Stimulated activated CD4-positive, alpha-beta T cell treated with anti-CD3 and anti-CD28 coated beads, Interleukin-4, amount 100 ng/mL, for 4 hours (primary cell): Measurements from ENCODE around the gene DNAAF2.

Experiments
- DNase-seq, 2 experiments: peaks; one replicate each; pipeline ENCODE4 v3.0.0-alpha.2; 2020

DNAAF2 gene

DNA sequence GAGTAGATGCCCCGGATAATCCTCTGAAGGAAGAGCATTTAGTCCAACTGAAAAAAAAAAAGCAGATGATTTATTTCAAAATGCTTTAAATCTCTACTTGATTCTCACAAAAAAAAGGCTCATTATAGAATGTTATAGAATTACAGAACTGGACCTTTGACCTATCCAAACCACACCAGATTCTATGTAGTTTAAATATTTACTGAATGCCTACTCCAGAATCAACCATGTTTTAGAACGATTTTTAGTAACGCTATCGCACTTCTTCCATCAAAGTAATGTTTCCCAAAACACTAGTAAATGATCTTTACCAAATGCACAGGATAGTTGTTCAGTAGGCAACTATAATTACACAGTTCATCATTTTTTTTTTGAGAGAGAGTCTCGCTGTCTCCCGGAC, 51.4 kb downstream of the DNAAF2 start:
- DNase-seq: no peak

DNA sequence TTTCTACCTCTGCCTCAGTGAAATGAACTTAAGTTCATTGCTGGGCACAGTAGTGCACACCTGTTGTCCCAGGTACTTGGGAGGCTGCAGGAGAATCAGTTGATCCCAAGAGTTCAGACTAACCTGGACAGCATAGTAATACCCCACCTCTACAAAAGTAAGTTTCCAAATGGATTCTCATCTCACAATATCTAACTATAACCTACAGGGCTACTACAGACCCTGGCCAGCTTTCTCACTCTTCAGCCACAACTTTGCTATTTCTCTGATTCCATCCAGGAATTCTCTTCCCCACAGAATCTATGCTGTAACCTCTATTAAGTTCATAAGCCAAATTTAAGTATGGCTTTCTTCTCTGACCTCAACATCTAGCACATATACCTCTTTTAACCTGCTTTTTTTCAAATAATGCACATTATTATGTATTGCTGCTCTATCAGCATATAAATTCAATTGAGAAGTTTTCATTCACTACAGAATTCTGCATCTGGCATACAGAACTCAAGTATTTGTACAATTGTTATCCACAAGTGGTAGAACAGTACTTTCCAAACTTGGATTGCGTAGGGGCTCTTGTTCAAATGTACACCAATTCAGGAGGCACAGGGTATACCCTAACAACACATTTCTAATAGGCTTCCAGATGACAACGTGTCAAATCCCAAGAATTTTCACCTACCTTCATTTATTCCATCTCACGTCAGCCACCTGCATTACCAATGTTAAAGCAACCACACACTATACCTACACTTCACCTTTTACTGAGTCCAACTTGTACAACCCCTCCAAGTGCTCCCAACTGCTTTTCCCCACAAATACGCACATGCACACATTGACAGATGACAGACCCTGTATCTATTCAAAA, 52.7 kb downstream of the DNAAF2 start:
- no peak for DNase-seq

DNA sequence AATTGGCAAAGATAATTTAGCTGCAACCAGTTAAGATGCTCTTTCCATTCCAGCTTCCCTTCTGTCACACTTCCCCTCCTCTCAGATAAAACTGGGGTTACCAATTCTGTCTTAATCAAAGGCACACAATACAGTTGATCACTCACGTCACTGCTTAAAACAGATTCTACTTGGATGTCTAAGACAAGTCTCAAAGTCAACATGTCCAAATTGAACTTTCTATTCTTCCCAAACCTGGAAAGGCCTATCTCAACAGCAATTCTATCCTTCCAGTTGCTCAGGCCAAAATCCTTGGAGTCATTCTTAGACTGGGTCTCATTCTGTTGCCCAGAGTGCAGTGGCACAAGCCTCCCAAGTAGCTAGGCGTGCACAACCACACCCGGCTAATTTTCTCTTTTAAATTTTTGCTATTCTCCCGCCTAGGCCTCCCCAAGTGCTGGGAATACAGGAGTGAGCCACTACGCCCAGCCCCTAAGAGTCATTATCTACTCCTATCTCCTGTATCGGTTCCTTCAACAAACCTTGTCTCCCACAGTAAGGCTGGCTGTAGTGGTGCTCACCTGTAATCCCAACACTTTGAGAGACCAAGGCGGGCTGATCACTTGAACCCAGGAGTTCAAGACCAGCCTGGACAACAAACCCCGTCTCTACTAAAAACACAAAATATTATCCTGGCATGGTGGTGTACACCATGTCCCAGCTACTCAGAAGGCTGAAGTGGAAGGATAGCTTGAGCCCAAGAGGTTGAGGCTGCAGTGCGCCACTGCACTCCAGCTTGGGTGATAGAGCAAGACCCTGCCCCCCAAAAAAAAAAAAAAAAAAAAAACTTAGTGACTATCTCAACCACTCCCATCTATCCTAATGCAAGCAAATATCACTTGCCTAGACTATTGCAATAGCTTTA, 53.6 kb downstream of the DNAAF2 start:
- no peak for DNase-seq

DNA sequence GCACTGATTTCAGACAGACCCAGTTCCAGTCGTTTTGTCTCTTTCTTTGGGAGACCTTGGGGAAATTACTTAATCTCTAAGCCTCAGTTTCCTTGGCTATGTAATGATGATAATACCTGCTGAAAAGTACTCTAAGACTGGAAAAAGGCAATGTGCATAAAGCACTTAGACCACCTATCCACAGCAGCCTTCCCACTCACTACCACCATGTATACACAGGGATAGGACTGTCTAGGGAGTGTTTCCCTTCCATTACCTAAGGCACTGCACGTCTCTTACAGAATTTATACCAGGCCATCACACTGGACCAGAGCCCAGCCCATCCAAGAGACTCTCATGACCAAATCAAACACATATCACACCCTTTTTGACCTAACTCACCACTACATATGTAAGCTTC, 55.2 kb downstream of the DNAAF2 start:
- no peak for DNase-seq

DNA sequence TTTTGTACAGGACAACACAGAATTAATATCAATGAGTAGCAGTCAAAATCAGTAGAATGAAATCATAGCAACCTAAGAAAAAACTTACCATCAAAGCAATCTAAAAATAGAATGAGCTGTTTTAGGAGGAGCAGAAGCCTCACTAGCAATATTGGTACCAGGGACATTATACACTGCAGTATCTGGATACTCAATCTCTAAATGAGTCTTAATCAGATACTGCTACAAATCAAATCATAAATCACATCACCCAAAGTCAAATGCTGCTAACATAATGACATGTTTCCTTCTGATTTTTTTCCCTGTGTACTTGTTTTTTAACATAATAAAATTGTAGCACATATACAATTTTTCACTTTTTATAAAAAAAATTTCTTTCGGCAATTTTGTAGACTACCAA, 56.9 kb downstream of the DNAAF2 start:
- no peak for DNase-seq
